Calu3 (cell line): ENCODE results near the gene RPL19. TPM values are rescaled to one million over a fixed set of nuclear protein-coding genes. Genes with fewer than 3 reads are reported as not detected.

ENCODE experiments used
- BruUV-seq: library from RNA; stranded (reverse); fragments of 400-500 nt; replicated peaks from 2 replicates; lab custom pipeline; 2021; lab: Mats Ljungman, UMichigan
- CTCF ChIA-PET: fragments of 300-600 bp; sonication (Branson Sonifier 250); formaldehyde crosslinking; loops from one replicate; lab custom pipeline; 2022; ENCODE audit warnings: antibody characterized with exemption; lab: Charles Lee
- DNase-seq: peaks from one replicate; pipeline ENCODE4 v3.0.0; 2022
- H3K27ac Mint-ChIP-seq: one replicate; pipeline ENCODE4 v1.8.0; 2022; ENCODE audit warnings: mixed read lengths; ENCODE audit not compliant: unreplicated experiment
- H3K27me3 Mint-ChIP-seq: one replicate; pipeline ENCODE4 v1.8.0; 2022; ENCODE audit warnings: mixed read lengths; ENCODE audit not compliant: unreplicated experiment
- H3K36me3 Mint-ChIP-seq: one replicate; pipeline ENCODE4 v1.8.0; 2022; ENCODE audit warnings: mild to moderate bottlenecking, moderate library complexity, mixed read lengths; ENCODE audit not compliant: insufficient read depth, unreplicated experiment
- H3K4me1 Mint-ChIP-seq: one replicate; pipeline ENCODE4 v1.8.0; 2022; ENCODE audit warnings: mild to moderate bottlenecking, low read depth, mixed read lengths; ENCODE audit not compliant: unreplicated experiment
- H3K4me3 Mint-ChIP-seq: one replicate; pipeline ENCODE4 v1.8.0; 2022; ENCODE audit warnings: mild to moderate bottlenecking, low read depth, moderate library complexity, mixed read lengths; ENCODE audit not compliant: unreplicated experiment
- H3K9me3 Mint-ChIP-seq: one replicate; pipeline ENCODE4 v1.8.0; 2022; ENCODE audit warnings: low read depth, mixed read lengths; ENCODE audit not compliant: unreplicated experiment
- CTCF ChIP-seq: fragments of 200-600 bp; IDR thresholded peaks from one replicate; pipeline ENCODE4 v1.8.0; 2022; ENCODE audit warnings: antibody characterized with exemption; ENCODE audit not compliant: unreplicated experiment
- intact Hi-C: fragments of 100-400 bp; cut with micrococcal nuclease; formaldehyde crosslinking; loops from one replicate; pipeline ENCODE4 v1.10.0; 2022; ENCODE audit not compliant: unreplicated experiment
- total RNA-seq: library from RNA; stranded (reverse); gene quantifications from 2 replicates; pipeline ENCODE4 v1.2.3, GENCODE V29; 2022

Gene RPL19
- total RNA-seq, 1 experiment from 2014 or later = 6,763 TPM

GRCh38 chr17:39183045-39183444, 17.0 kb upstream of the RPL19 start:
- H3K9me3 Mint-ChIP-seq = no peaks in the 10 kb centered on the region
- H3K27me3 Mint-ChIP-seq = no peaks in the 10 kb centered on the region
- CTCF ChIA-PET = interaction anchor here (0.6 to 3.3 kb wide), 9 partner anchors 8 to 239 kb away, joined by 3 to 14 read pairs (median 5); partner anchors contain the start of genes ARL5C and RPL19
- H3K36me3 Mint-ChIP-seq = peaks cover 33% of the 10 kb centered on the region
- DNase-seq = no peak
- no peak overlapping the region for H3K4me3 Mint-ChIP-seq
- intact Hi-C loops = no loop called here
- peaks cover 10% of the 10 kb centered on the region for H3K4me1 Mint-ChIP-seq
- no peak overlapping the region for H3K27ac Mint-ChIP-seq
- BruUV-seq = no TSS peak
- TF ChIP-seq CTCF = no peak

- Mint-ChIP-seq H3K4me3 (no peak overlapping the region), H3K9me3 (no peaks in the 10 kb centered on the region), H3K27me3 (no peaks in the 10 kb centered on the region), H3K36me3 (peaks cover 29% of the 10 kb centered on the region), H3K4me1 (peaks cover 3% of the 10 kb centered on the region), H3K27ac (no peak overlapping the region)
- no TSS peak for BruUV-seq
- CTCF ChIA-PET = interaction anchor here (0.6 to 3.3 kb wide), 11 partner anchors 9 to 596 kb away, joined by 3 to 14 read pairs (median 4); partner anchors contain the start of genes ARL5C and RPL19
- peak; percentile 13 for TF ChIP-seq CTCF
- intact Hi-C loops = no loop called here
- DNase-seq = no peak
These were observed 16.4 kb upstream of the RPL19 start for GRCh38 chr17:39183720-39184119.

GRCh38 chr17:39186481-39187002, 13.5 kb upstream of the RPL19 start:
- BruUV-seq = no TSS peak
- H3K36me3 Mint-ChIP-seq = peaks cover 28% of the 10 kb centered on the region

GRCh38 chr17:39187152-39187830, 12.8 kb upstream of the RPL19 start:
- intact Hi-C loops = no loop called here
- H3K27ac Mint-ChIP-seq = no peak overlapping the region
- H3K36me3 Mint-ChIP-seq = peaks cover 28% of the 10 kb centered on the region
- no TSS peak for BruUV-seq
- no peak for TF ChIP-seq CTCF
- CTCF ChIA-PET = interaction anchor here (0.6 to 2.3 kb wide), 6 partner anchors 8 to 1772 kb away, joined by 3 to 8 read pairs (median 5); no protein-coding TSS in a partner anchor
- H3K4me1 Mint-ChIP-seq = no peaks in the 10 kb centered on the region
- peak; percentile 81 for DNase-seq
- H3K4me3 Mint-ChIP-seq = no peak overlapping the region
- no peaks in the 10 kb centered on the region for H3K27me3 Mint-ChIP-seq
- H3K9me3 Mint-ChIP-seq = no peaks in the 10 kb centered on the region

More at GRCh38 chr17:39186481-39187002, 13.5 kb upstream of the RPL19 start:
- intact Hi-C loops = no loop called here
- DNase-seq = no peak
- CTCF ChIA-PET = interaction anchor here (0.5 to 2.3 kb wide), 10 partner anchors 9 to 1771 kb away, joined by 3 to 8 read pairs (median 4); partner anchors contain the start of genes CACNB1 and RPL19
- TF ChIP-seq CTCF = no peak
- H3K9me3 Mint-ChIP-seq = no peaks in the 10 kb centered on the region
- no peaks in the 10 kb centered on the region for H3K27me3 Mint-ChIP-seq
- no peak overlapping the region for H3K27ac Mint-ChIP-seq
- no peaks in the 10 kb centered on the region for H3K4me1 Mint-ChIP-seq
- H3K4me3 Mint-ChIP-seq = no peak overlapping the region
